SK-N-SH (cell line): Measurements from ENCODE around the gene SLC35D2.

Source experiments
- NFIC ChIP-seq: IDR thresholded peaks from 2 replicates; pipeline ENCODE4 v1.4.0; 2012; ENCODE audit warnings: borderline replicate concordance
- SMC3 ChIP-seq: IDR thresholded peaks from 2 replicates; pipeline ENCODE4 v1.6.1; 2012; ENCODE audit warnings: low read depth, low read length, improper control_type of control experiment
- TAF1 ChIP-seq: IDR thresholded peaks from 2 replicates; pipeline ENCODE4 v1.6.1; 2012; ENCODE audit warnings: low read depth, mild to moderate bottlenecking, low read length, moderate library complexity, borderline replicate concordance
- TF ChIP-seq, protein P1 (sequence below): fragments of 200-600 bp; sonication (generic); IDR thresholded peaks from 2 replicates; pipeline ENCODE4 v1.6.1; 2017; ENCODE audit warnings: antibody characterized with exemption, mild to moderate bottlenecking, moderate library complexity
- TF ChIP-seq, protein P2 (sequence below): fragments of 150-350 bp; IDR thresholded peaks from 2 replicates; pipeline ENCODE4 v1.6.1; 2017; ENCODE audit warnings: antibody characterized with exemption, low read length, low read depth, borderline replicate concordance

- TF ChIP-seq, protein P1, sequence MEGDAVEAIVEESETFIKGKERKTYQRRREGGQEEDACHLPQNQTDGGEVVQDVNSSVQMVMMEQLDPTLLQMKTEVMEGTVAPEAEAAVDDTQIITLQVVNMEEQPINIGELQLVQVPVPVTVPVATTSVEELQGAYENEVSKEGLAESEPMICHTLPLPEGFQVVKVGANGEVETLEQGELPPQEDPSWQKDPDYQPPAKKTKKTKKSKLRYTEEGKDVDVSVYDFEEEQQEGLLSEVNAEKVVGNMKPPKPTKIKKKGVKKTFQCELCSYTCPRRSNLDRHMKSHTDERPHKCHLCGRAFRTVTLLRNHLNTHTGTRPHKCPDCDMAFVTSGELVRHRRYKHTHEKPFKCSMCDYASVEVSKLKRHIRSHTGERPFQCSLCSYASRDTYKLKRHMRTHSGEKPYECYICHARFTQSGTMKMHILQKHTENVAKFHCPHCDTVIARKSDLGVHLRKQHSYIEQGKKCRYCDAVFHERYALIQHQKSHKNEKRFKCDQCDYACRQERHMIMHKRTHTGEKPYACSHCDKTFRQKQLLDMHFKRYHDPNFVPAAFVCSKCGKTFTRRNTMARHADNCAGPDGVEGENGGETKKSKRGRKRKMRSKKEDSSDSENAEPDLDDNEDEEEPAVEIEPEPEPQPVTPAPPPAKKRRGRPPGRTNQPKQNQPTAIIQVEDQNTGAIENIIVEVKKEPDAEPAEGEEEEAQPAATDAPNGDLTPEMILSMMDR: no peak
- TF ChIP-seq SMC3: no peak
- TF ChIP-seq, protein P2, sequence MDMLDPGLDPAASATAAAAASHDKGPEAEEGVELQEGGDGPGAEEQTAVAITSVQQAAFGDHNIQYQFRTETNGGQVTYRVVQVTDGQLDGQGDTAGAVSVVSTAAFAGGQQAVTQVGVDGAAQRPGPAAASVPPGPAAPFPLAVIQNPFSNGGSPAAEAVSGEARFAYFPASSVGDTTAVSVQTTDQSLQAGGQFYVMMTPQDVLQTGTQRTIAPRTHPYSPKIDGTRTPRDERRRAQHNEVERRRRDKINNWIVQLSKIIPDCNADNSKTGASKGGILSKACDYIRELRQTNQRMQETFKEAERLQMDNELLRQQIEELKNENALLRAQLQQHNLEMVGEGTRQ: no peak
- TF ChIP-seq NFIC: no peak
- no peak for TF ChIP-seq TAF1
Measured at GRCh38 chr9:96305171-96305570, 78.3 kb downstream of the SLC35D2 start.
